ENCODE data around the gene AMN.

The AMN gene

DNA sequence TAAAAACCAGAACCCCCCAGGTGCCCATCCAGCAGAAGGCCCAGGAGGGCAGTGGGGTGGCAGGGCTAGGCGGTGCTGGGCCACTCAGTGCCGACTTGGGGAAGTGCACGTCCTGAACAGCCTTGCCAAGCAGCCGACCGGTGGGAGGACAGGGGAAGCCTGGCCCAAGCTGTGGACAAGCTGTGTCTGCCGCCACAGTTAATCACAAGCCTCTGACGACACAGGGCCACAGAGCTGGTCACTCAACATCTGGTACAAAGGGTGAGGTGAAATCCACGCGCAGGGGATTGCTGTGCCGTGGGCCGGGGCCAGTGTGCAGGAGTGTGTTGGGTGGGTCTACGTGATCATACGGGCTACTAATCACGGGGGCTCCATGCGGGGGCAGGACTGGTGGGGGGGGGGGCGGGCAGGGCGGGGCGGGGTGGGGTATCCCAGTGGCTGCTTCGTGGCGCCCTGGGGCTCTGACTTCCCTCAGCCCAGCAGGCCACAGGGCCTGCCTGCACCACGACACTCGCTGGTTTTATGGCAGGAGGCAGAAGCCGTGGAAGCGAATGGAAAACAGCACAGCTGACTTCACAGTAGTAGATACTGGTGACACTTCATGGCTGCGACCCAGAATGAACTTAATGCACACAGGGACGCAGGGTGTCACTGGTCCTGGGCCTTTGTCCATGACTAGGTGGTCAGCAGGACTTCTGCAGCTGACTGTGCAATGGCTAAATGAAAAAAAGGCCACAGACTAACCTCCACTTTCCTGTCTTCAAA lies 10.2 kb downstream of the AMN start:
- DNase-seq (ENCODE audit: low read depth): no peak
- TF ChIP-seq, protein P1, sequence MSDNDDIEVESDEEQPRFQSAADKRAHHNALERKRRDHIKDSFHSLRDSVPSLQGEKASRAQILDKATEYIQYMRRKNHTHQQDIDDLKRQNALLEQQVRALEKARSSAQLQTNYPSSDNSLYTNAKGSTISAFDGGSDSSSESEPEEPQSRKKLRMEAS (IDR thresholded peaks at IDR 0.05; ENCODE audit: low read depth, low read length): no peak
- no peak for TF ChIP-seq MYC (IDR thresholded peaks at IDR 0.05; ENCODE audit: low read depth, low read length)
- TF ChIP-seq POLR2A (IDR thresholded peaks at IDR 0.05; ENCODE audit: extremely low read depth, insufficient read length): no peak
- TF ChIP-seq, protein P2, sequence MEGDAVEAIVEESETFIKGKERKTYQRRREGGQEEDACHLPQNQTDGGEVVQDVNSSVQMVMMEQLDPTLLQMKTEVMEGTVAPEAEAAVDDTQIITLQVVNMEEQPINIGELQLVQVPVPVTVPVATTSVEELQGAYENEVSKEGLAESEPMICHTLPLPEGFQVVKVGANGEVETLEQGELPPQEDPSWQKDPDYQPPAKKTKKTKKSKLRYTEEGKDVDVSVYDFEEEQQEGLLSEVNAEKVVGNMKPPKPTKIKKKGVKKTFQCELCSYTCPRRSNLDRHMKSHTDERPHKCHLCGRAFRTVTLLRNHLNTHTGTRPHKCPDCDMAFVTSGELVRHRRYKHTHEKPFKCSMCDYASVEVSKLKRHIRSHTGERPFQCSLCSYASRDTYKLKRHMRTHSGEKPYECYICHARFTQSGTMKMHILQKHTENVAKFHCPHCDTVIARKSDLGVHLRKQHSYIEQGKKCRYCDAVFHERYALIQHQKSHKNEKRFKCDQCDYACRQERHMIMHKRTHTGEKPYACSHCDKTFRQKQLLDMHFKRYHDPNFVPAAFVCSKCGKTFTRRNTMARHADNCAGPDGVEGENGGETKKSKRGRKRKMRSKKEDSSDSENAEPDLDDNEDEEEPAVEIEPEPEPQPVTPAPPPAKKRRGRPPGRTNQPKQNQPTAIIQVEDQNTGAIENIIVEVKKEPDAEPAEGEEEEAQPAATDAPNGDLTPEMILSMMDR (IDR thresholded peaks at IDR 0.05; ENCODE audit: low read depth, low read length): no peak

DNA sequence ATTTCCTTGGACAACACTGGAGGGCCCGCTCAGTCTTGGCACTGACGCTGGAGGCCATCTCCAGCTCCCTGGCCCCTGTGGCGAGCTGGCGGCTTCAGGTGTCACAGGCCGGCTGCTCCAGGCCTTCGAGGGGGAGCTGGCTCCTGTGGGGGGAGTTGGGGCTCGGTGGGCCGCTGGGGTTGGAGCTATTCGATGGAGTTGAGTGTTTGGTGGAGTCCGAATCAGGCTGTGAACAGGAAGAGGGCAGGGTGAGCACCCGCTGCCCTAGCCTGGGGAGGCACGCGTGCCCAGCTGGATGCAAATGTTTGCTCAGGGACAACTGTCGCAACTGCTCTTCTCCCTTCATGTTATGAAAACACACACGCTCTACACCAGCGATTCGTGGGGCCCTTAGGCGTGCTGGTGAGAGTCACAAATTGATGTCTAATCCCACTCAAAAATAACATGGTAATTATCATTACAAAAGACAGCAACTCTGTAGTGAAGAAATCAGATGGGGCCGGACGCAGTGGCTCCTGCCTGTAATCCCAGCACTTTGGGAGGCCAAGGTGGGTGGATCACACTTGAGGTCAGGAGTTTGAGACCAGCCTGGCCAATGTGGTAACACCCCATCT lies 11.3 kb downstream of the AMN start:
- TF ChIP-seq, protein P1 (IDR thresholded peaks at IDR 0.05; ENCODE audit: low read depth, low read length): no peak
- TF ChIP-seq, protein P2 (IDR thresholded peaks at IDR 0.05; ENCODE audit: low read depth, low read length): no peak
- TF ChIP-seq MYC (IDR thresholded peaks at IDR 0.05; ENCODE audit: low read depth, low read length): no peak
- TF ChIP-seq POLR2A (IDR thresholded peaks at IDR 0.05; ENCODE audit: extremely low read depth, insufficient read length): no peak
- no peak overlapping the region for H3K4me3 ChIP-seq (ENCODE audit: low read depth, low read length)
- no peak for DNase-seq (ENCODE audit: low read depth)

More for the DNA sequence above, 10.2 kb downstream of the AMN start:
- no peak overlapping the region for H3K4me3 ChIP-seq (ENCODE audit: low read depth, low read length)

DNA sequence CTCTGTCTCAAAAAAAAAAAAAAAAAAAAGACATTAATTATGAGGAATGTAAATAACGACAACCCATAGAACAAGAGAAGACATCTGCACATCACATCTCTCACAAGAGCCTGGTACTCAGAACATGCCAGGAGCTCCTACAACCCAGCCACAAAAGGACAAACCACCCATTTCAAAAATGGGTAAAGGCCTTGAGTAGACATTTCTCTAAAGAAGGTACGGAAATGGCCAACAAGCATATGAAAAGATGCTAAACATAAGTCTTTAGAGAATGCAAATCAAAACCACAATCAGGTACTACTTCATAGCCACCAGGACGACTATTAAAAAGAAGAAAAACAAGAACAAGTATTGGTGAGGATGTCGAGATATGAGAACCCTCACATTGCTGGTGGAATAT lies 13.3 kb downstream of the AMN start:
- TF ChIP-seq POLR2A (IDR thresholded peaks at IDR 0.05; ENCODE audit: extremely low read depth, insufficient read length): no peak
- TF ChIP-seq, protein P2 (IDR thresholded peaks at IDR 0.05; ENCODE audit: low read depth, low read length): no peak
- TF ChIP-seq MYC (IDR thresholded peaks at IDR 0.05; ENCODE audit: low read depth, low read length): no peak
- TF ChIP-seq, protein P1 (IDR thresholded peaks at IDR 0.05; ENCODE audit: low read depth, low read length): no peak
- DNase-seq (ENCODE audit: low read depth): no peak
- no peak overlapping the region for H3K4me3 ChIP-seq (ENCODE audit: low read depth, low read length)

DNA sequence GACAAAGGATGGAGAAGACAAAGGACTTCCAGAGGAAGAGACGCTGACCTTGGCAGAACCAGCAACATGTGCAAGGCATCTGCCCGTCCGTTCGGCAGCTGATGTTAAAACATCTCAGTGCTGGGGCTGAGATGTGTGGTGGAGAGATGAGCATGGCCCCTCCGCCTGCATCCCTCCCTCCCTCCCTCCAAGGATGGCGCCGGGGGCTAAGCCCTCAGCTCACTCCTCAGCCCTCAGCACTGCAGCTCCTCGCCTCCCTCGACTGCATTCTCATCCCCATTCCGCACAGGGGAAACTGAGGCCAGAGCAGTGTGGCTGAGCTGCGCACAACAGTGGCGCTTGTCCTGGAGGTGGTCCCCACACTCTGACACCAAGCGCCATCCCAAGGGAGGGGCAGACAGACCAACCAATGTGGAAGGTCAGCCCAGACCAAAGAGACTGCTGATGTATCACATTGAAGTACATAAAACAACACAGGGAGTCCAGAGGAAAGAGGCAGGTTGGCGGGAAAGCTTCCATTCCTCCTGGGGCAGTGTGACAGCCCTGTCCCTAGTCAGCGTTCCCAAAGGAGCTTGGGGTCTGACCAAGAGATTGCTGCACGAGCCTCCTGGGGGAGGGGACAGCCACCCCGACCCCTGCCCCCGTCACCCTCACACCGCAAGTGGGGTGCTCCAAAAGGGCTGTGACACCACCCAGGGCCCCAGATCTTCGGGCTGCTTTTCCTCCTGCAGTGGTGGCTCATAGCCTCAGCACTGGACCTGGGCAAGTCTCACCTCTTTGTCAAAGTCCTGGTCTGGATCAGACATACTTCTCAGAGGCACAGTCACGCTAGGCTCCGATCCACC lies 15.1 kb downstream of the AMN start:
- H3K4me3 ChIP-seq (ENCODE audit: low read depth, low read length): no peak overlapping the region
- DNase-seq (ENCODE audit: low read depth): no peak
- TF ChIP-seq, protein P2 (IDR thresholded peaks at IDR 0.05; ENCODE audit: low read depth, low read length): no peak
- no peak for TF ChIP-seq MYC (IDR thresholded peaks at IDR 0.05; ENCODE audit: low read depth, low read length)
- TF ChIP-seq, protein P1 (IDR thresholded peaks at IDR 0.05; ENCODE audit: low read depth, low read length): no peak
- no peak for TF ChIP-seq POLR2A (IDR thresholded peaks at IDR 0.05; ENCODE audit: extremely low read depth, insufficient read length)

DNA sequence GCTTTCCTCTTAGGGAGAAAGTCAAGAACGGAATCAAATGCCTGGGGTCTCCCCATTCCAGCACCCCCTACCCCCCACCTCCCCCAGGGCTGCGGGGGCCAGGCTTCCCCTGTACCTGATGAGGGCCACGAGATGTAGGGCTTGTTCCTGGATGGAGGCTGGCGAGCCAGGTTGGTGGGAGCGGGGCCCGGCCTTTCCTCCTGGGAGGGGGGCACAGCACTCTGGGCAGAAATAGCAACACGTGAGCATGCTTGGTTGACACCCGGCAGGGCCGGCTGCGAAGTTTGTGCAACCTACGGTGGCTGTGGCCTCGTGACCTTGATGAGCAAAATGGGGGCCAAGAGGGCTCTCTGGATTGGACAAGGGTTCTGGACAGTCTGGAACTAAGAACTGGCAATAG lies 15.7 kb downstream of the AMN start:
- TF ChIP-seq MYC (IDR thresholded peaks at IDR 0.05; ENCODE audit: low read depth, low read length): no peak
- TF ChIP-seq, protein P1 (IDR thresholded peaks at IDR 0.05; ENCODE audit: low read depth, low read length): no peak
- no peak for TF ChIP-seq POLR2A (IDR thresholded peaks at IDR 0.05; ENCODE audit: extremely low read depth, insufficient read length)
- TF ChIP-seq, protein P2 (IDR thresholded peaks at IDR 0.05; ENCODE audit: low read depth, low read length): no peak
- no peak overlapping the region for H3K4me3 ChIP-seq (ENCODE audit: low read depth, low read length)
- no peak for DNase-seq (ENCODE audit: low read depth)
